ENCODE data around the gene FOXP1. TPM values are rescaled to one million over a fixed set of nuclear protein-coding genes. Genes with fewer than 3 reads are reported as not detected.

Gene FOXP1
- total and polyA plus RNA-seq, 2 of the 13 experiments (the other 11 are each of a cell fraction or from before 2014, with no cell fraction given): 40.4 to 59.0 TPM

DNA sequence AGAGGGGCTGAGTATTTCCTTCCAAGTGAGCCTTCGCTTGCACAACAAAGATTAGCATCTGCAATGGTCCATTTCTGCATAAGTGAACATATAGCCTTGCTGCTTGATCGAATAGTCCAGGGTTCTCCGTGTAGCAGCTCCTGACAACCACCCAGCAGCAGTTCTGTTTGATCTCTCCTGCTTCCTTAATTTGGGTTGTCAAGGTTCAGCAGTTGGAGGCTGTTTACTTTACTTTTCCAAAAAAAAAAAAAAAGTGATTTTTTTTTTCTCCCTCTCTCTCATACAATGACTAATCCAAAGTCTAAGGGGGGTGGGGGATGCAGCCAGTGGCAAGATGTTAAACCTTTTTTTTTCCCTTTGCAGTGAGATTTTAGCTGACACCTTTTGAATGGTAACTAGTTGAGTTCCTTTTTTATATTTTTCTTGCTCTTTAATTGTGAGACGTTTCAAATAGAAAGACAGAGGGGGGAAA is 3.6 kb downstream of the FOXP1 start (continued):
- TF ChIP-seq ZMYM3 (CRISPR knock-in tag; IDR thresholded peaks at IDR 0.05): no peak; the same call in 1 of the 2 replicates
- TF ChIP-seq PCBP2 (optimal IDR thresholded peaks at IDR 0.05; ENCODE audit: low read depth, low read length, poor library complexity, severe bottlenecking): no peak
- TF ChIP-seq KLF6 (CRISPR knock-in tag; IDR thresholded peaks at IDR 0.05): no peak
- TF ChIP-seq TP53 (CRISPR knock-in tag; conservative IDR thresholded peaks at IDR 0.05): no peak
- TF ChIP-seq, protein P1, sequence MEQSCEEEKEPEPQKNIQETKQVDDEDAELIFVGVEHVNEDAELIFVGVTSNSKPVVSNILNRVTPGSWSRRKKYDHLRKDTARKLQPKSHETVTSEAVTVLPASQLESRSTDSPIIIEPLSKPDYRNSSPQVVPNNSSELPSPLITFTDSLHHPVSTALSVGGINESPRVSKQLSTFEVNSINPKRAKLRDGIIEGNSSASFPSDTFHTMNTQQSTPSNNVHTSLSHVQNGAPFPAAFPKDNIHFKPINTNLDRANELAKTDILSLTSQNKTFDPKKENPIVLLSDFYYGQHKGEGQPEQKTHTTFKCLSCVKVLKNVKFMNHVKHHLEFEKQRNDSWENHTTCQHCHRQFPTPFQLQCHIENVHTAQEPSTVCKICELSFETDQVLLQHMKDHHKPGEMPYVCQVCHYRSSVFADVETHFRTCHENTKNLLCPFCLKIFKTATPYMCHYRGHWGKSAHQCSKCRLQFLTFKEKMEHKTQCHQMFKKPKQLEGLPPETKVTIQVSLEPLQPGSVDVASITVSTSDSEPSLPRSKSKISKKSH (CRISPR knock-in tag; IDR thresholded peaks at IDR 0.05; ENCODE audit: borderline replicate concordance): no peak
- no peak for TF ChIP-seq NFKB2 (CRISPR knock-in tag; IDR thresholded peaks at IDR 0.05; ENCODE audit: borderline replicate concordance)
- TF ChIP-seq PAWR (CRISPR knock-in tag; IDR thresholded peaks at IDR 0.05; ENCODE audit: borderline replicate concordance): no peak
- TF ChIP-seq MYNN (CRISPR knock-in tag; IDR thresholded peaks at IDR 0.05; ENCODE audit: low read depth): no peak
- TF ChIP-seq ZNF20 (CRISPR knock-in tag; IDR thresholded peaks at IDR 0.05): 0 out of 2 replicates have a peak, but pooled peaks have one; percentile 4
- peak; percentile 42; the same call in 1 of the 2 replicates for TF ChIP-seq ATF1 (CRISPR knock-in tag; IDR thresholded peaks at IDR 0.05)
- TF ChIP-seq NFIC (IDR thresholded peaks at IDR 0.05; ENCODE audit: low read length): peak; percentile 70; the same call in 1 of the 2 replicates
- TF ChIP-seq ZNF235 (CRISPR knock-in tag; IDR thresholded peaks at IDR 0.05; ENCODE audit: borderline replicate concordance): no peak
- TF ChIP-seq ZSCAN22 (CRISPR knock-in tag; IDR thresholded peaks at IDR 0.05): no peak
- TF ChIP-seq SRSF9 (IDR thresholded peaks at IDR 0.05; ENCODE audit: borderline replicate concordance, insufficient read depth, low read depth, low read length, poor library complexity, severe bottlenecking): no peak
- no peak for TF ChIP-seq HOXA7 (CRISPR knock-in tag; IDR thresholded peaks at IDR 0.05)
- TF ChIP-seq, protein P2, sequence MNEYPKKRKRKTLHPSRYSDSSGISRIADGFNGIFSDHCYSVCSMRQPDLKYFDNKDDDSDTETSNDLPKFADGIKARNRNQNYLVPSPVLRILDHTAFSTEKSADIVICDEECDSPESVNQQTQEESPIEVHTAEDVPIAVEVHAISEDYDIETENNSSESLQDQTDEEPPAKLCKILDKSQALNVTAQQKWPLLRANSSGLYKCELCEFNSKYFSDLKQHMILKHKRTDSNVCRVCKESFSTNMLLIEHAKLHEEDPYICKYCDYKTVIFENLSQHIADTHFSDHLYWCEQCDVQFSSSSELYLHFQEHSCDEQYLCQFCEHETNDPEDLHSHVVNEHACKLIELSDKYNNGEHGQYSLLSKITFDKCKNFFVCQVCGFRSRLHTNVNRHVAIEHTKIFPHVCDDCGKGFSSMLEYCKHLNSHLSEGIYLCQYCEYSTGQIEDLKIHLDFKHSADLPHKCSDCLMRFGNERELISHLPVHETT (CRISPR knock-in tag; conservative IDR thresholded peaks at IDR 0.05): no peak
- TF ChIP-seq WIZ (CRISPR knock-in tag; IDR thresholded peaks at IDR 0.05): no peak
- no peak for TF ChIP-seq ZNF776 (CRISPR knock-in tag; IDR thresholded peaks at IDR 0.05)
- TF ChIP-seq ZSCAN20 (CRISPR knock-in tag; IDR thresholded peaks at IDR 0.05; ENCODE audit: borderline replicate concordance): no peak
- TF ChIP-seq SAP130 (CRISPR knock-in tag; IDR thresholded peaks at IDR 0.05; ENCODE audit: low read depth): peak; percentile 83
- TF ChIP-seq CENPT (CRISPR knock-in tag; IDR thresholded peaks at IDR 0.05; ENCODE audit: low read depth): no peak
- peak; percentile 77 for TF ChIP-seq ASH2L (IDR thresholded peaks at IDR 0.05; ENCODE audit: insufficient read length, low read depth, low read length)
- TF ChIP-seq HNRNPL (IDR thresholded peaks at IDR 0.05; ENCODE audit: low read depth, low read length): no peak
- TF ChIP-seq ZNF180 (CRISPR knock-in tag; IDR thresholded peaks at IDR 0.05; ENCODE audit: borderline replicate concordance, low read depth): no peak
- no peak for TF ChIP-seq FIP1L1 (IDR thresholded peaks at IDR 0.05; ENCODE audit: borderline replicate concordance, insufficient read depth, low read depth, low read length)
- no peak for TF ChIP-seq ZNF792 (CRISPR knock-in tag; IDR thresholded peaks at IDR 0.05)
- no peak for TF ChIP-seq ZNF17 (CRISPR knock-in tag; IDR thresholded peaks at IDR 0.05)
- no peak for TF ChIP-seq ZNF430 (CRISPR knock-in tag; IDR thresholded peaks at IDR 0.05)
- TF ChIP-seq ZNF101 (CRISPR knock-in tag; IDR thresholded peaks at IDR 0.05; ENCODE audit: borderline replicate concordance, low read depth): no peak
